ENCODE data around the gene ANAPC1. TPM values are rescaled to one million over a fixed set of nuclear protein-coding genes. Genes with fewer than 3 reads are reported as not detected.
"Not testable (repeated sequence)": the region's sequence is repeated elsewhere in the genome, so short reads cannot be mapped to it uniquely, and the experiment has no call there.

ANAPC1 gene
- total RNA-seq, 4 donors from 2014 or later = 20.5 to 61.0 (median 42.7) TPM

- H3K9me3 ChIP-seq; intact Hi-C loops (cut with DNase I); H3K27ac ChIP-seq; DNase-seq; H3K4me1 ChIP-seq; H3K4me3 ChIP-seq; H3K27me3 ChIP-seq: not testable (repeated sequence)
- H3K36me3 ChIP-seq = peaks cover 0 to 39% (median 0%) of the 10 kb centered on the region in 3 donors
- WGBS, 2 donors = 74 to 76% methylated on average over 9 of the region's 9 CpGs
These were observed 102.4 kb downstream of the ANAPC1 start for GRCh38 chr2:111781443-111782094.

GRCh38 chr2:111777155-111777554, 106.8 kb downstream of the ANAPC1 start:
- DNase-seq; intact Hi-C loops (cut with DNase I); H3K27me3 ChIP-seq; H3K4me1 ChIP-seq; H3K9me3 ChIP-seq; H3K4me3 ChIP-seq; H3K27ac ChIP-seq: not testable (repeated sequence)
- 87 to 93% methylated on average over 3 to 4 of the region's 4 CpGs for WGBS, 2 donors
- H3K36me3 ChIP-seq = peaks cover 0 to 28% (median 0%) of the 10 kb centered on the region in 3 donors

- WGBS, 2 donors = 80 to 100% methylated on average over 1 of the region's 3 CpGs
- intact Hi-C loops (cut with DNase I); H3K27ac ChIP-seq: not testable (repeated sequence)
These were observed 107.7 kb downstream of the ANAPC1 start for GRCh38 chr2:111776296-111776695.

DNA sequence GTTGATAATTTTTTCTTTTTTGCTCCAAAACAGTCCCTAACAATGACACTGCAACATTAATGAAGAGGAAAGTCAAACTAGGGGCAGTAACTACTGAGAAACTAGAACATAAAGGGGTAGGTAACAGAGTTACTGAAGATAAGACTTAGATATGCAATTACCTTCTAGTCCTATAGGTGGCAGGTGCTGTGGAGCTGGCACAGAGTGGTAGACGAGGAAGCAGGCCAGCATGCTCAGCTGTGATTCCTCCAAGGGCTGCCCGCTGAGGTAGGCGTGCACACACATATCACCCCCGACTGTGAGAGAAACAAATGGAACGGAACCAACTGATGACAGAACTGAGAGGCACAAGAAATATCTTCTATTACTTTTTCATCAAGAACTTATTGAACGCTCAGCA, 111.8 kb downstream of the ANAPC1 start:
- H3K4me1 ChIP-seq; H3K9me3 ChIP-seq; H3K36me3 ChIP-seq; H3K4me3 ChIP-seq; H3K27me3 ChIP-seq; H3K27ac ChIP-seq; intact Hi-C loops (cut with DNase I); DNase-seq: not testable (repeated sequence)
- no CpG with 5 or more reads among the region's 6 CpGs for WGBS, 2 donors
- TF ChIP-seq, protein P1, sequence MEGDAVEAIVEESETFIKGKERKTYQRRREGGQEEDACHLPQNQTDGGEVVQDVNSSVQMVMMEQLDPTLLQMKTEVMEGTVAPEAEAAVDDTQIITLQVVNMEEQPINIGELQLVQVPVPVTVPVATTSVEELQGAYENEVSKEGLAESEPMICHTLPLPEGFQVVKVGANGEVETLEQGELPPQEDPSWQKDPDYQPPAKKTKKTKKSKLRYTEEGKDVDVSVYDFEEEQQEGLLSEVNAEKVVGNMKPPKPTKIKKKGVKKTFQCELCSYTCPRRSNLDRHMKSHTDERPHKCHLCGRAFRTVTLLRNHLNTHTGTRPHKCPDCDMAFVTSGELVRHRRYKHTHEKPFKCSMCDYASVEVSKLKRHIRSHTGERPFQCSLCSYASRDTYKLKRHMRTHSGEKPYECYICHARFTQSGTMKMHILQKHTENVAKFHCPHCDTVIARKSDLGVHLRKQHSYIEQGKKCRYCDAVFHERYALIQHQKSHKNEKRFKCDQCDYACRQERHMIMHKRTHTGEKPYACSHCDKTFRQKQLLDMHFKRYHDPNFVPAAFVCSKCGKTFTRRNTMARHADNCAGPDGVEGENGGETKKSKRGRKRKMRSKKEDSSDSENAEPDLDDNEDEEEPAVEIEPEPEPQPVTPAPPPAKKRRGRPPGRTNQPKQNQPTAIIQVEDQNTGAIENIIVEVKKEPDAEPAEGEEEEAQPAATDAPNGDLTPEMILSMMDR (IDR thresholded peaks at IDR 0.05) = peak in 1 of 6 experiments; percentile 6

More at GRCh38 chr2:111776296-111776695, 107.7 kb downstream of the ANAPC1 start:
- H3K9me3 ChIP-seq, H3K4me1 ChIP-seq, DNase-seq, H3K4me3 ChIP-seq, H3K27me3 ChIP-seq: not testable (repeated sequence)
- peaks cover 0 to 19% (median 0%) of the 10 kb centered on the region in 3 donors for H3K36me3 ChIP-seq

- H3K27me3 ChIP-seq; H3K4me1 ChIP-seq; H3K27ac ChIP-seq; intact Hi-C loops (cut with DNase I); H3K9me3 ChIP-seq; H3K36me3 ChIP-seq; H3K4me3 ChIP-seq; DNase-seq: not testable (repeated sequence)
- 88 to 100% methylated on average over 2 of the region's 3 CpGs for WGBS, 2 donors
These were observed 112.9 kb downstream of the ANAPC1 start for GRCh38 chr2:111770916-111771658.

GRCh38 chr2:111768266-111769190, 115.5 kb downstream of the ANAPC1 start:
- H3K27ac ChIP-seq; intact Hi-C loops (cut with DNase I); H3K4me3 ChIP-seq; H3K36me3 ChIP-seq; DNase-seq; H3K27me3 ChIP-seq; H3K4me1 ChIP-seq; H3K9me3 ChIP-seq: not testable (repeated sequence)
- WGBS, 2 donors = 90 to 91% methylated on average over 4 to 7 of the region's 8 CpGs

- 33 to 75% methylated on average over 1 to 3 of the region's 4 CpGs for WGBS, 2 donors
- H3K27me3 ChIP-seq; H3K4me1 ChIP-seq; H3K4me3 ChIP-seq; DNase-seq; intact Hi-C loops (cut with DNase I); H3K36me3 ChIP-seq; H3K9me3 ChIP-seq; H3K27ac ChIP-seq: not testable (repeated sequence)
These were observed 116.9 kb downstream of the ANAPC1 start for GRCh38 chr2:111767087-111767486.

GRCh38 chr2:111766295-111766694, 117.7 kb downstream of the ANAPC1 start:
- H3K27me3 ChIP-seq; H3K27ac ChIP-seq; H3K4me3 ChIP-seq; H3K4me1 ChIP-seq; DNase-seq; H3K36me3 ChIP-seq; intact Hi-C loops (cut with DNase I): not testable (repeated sequence)
- 100% methylated on average over 1 of the region's 8 CpGs; no CpG with 5 or more reads in 1 of the 2 donors for WGBS, 2 donors
- H3K9me3 ChIP-seq = peaks cover 0 to 10% (median 0%) of the 10 kb centered on the region in 3 donors

DNA sequence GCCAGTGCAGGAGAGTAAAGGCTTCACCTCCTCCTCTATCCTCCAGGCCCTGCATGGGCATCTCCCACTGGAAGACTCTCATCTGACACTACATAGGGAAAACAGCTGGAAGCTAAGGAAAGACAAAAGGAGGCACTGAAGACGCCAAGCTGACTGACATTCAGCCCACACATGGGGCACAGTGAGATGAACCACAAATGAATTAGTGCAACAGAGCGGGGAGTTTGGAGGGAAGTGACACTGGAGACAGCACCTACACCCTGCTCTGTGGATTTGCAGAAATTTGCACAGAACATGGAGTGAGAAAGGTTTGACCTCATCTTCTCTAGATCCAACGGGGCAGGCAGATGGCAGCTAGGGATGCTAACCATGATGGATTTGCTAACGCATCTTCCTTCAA, 119.8 kb downstream of the ANAPC1 start:
- DNase-seq; H3K27ac ChIP-seq; H3K4me1 ChIP-seq; H3K27me3 ChIP-seq; H3K4me3 ChIP-seq; intact Hi-C loops (cut with DNase I); H3K36me3 ChIP-seq: not testable (repeated sequence)
- WGBS, 2 donors = 98 to 100% methylated on average over 3 to 4 of the region's 4 CpGs
- H3K9me3 ChIP-seq = peaks cover 0 to 10% (median 0%) of the 10 kb centered on the region in 3 donors

DNA sequence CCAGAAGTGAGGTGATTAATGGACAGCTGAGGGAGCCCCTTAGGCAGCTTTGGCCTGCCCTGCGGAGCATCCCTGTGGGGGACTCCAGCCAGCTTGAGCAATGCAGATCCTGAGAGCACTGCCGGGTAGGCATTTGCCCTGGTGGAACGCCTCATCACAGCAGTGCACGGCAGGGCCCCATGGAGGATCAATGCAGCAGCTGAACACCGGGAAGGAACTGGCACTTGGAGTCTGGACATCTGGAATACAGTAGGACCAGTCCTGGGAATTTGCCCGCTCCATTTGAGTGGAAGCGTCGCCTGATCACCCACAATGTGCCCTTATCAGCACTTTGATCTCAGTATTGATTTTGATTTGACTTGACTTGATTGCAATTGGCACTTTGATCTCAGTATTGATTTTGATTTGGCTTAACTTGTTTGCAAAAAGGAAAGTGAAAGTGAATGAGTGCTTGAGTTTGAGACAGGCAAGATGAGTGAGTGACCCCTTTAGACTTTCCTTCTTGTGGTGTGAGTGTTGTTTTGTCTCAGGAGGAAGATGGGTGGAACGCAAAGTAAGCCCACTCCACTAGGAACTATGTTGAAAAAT, 123.2 kb downstream of the ANAPC1 start:
- H3K4me1 ChIP-seq; intact Hi-C loops (cut with DNase I); H3K27ac ChIP-seq; DNase-seq; H3K27me3 ChIP-seq; H3K36me3 ChIP-seq; H3K4me3 ChIP-seq: not testable (repeated sequence)
- H3K9me3 ChIP-seq = peaks cover 0 to 10% (median 0%) of the 10 kb centered on the region in 3 donors
- 95 to 100% methylated on average over 3 to 4 of the region's 9 CpGs for WGBS, 2 donors

- H3K27me3 ChIP-seq; H3K9me3 ChIP-seq; H3K4me1 ChIP-seq; intact Hi-C loops (cut with DNase I); H3K27ac ChIP-seq; H3K4me3 ChIP-seq; H3K36me3 ChIP-seq; DNase-seq: not testable (repeated sequence)
- 80 to 89% methylated on average over 1 of the region's 3 CpGs for WGBS, 2 donors
These were observed 131.5 kb downstream of the ANAPC1 start for GRCh38 chr2:111752533-111752932.
